Glutamatergic neuron (in vitro differentiated cells): ENCODE results near the gene ASB10. TPM values are rescaled to one million over a fixed set of nuclear protein-coding genes. Genes with fewer than 3 reads are reported as not detected.

ENCODE experiments used
- DNase-seq: peaks from one replicate; pipeline ENCODE4 v3.0.0; 2022
- H3K27ac Mint-ChIP-seq: one replicate; pipeline ENCODE4 v1.8.0; 2020; ENCODE audit warnings: mild to moderate bottlenecking, mixed read lengths, inconsistent platforms; ENCODE audit not compliant: unreplicated experiment
- H3K27me3 Mint-ChIP-seq: one replicate; pipeline ENCODE4 v1.8.0; 2020; ENCODE audit warnings: mild to moderate bottlenecking, moderate library complexity, mixed read lengths, inconsistent platforms; ENCODE audit not compliant: unreplicated experiment
- H3K36me3 Mint-ChIP-seq: one replicate; pipeline ENCODE4 v1.8.0; 2020; ENCODE audit warnings: mild to moderate bottlenecking, mixed read lengths, inconsistent platforms; ENCODE audit not compliant: unreplicated experiment
- H3K4me1 Mint-ChIP-seq: one replicate; pipeline ENCODE4 v1.8.0; 2020; ENCODE audit warnings: mild to moderate bottlenecking, low read depth, mixed read lengths, inconsistent platforms; ENCODE audit not compliant: unreplicated experiment
- H3K4me3 Mint-ChIP-seq: one replicate; pipeline ENCODE4 v1.8.0; 2020; ENCODE audit warnings: mild to moderate bottlenecking, mixed read lengths, inconsistent platforms; ENCODE audit not compliant: unreplicated experiment
- H3K9me3 Mint-ChIP-seq: one replicate; pipeline ENCODE4 v1.8.0; 2020; ENCODE audit warnings: mild to moderate bottlenecking, moderate library complexity, mixed read lengths, inconsistent platforms; ENCODE audit not compliant: unreplicated experiment
- CTCF ChIP-seq: fragments of 200-600 bp; sonication (generic); IDR thresholded peaks from one replicate; pipeline ENCODE4 v1.5.0; 2021; ENCODE audit not compliant: partially characterized antibody, unreplicated experiment
- total RNA-seq: library from RNA; stranded (reverse); fragmentation: NEBNext Ultra II Directional; extraction: Animal tissue kit (Norgen Biotek cat#: 25700); gene quantifications from one replicate; pipeline ENCODE4 v1.2.1, GENCODE V29; 2021; ENCODE audit not compliant: unreplicated experiment

Gene ASB10
- total RNA-seq, 1 donor from 2014 or later, result not detected

GRCh38 chr7:151148319-151149259, 38.5 kb downstream of the ASB10 start:
- no peak for DNase-seq
- Mint-ChIP-seq H3K9me3 (peaks cover 19% of the 10 kb centered on the region), H3K36me3 (no peaks in the 10 kb centered on the region), H3K27ac (no peak overlapping the region), H3K4me3 (no peak overlapping the region), H3K27me3 (peaks cover 7% of the 10 kb centered on the region), H3K4me1 (no peaks in the 10 kb centered on the region)
- TF ChIP-seq CTCF, result no peak

GRCh38 chr7:151146761-151147160, 40.3 kb downstream of the ASB10 start:
- Mint-ChIP-seq H3K4me3 (no peak overlapping the region), H3K36me3 (no peaks in the 10 kb centered on the region), H3K27ac (no peak overlapping the region), H3K4me1 (peaks cover 3% of the 10 kb centered on the region), H3K27me3 (peaks cover 14% of the 10 kb centered on the region), H3K9me3 (peaks cover 22% of the 10 kb centered on the region)
- TF ChIP-seq CTCF, result no peak
- DNase-seq, result no peak

GRCh38 chr7:151144387-151144786, 42.7 kb downstream of the ASB10 start:
- TF ChIP-seq CTCF, result no peak
- H3K36me3 Mint-ChIP-seq, result no peaks in the 10 kb centered on the region
- H3K9me3 Mint-ChIP-seq, result peaks cover 23% of the 10 kb centered on the region
- H3K4me1 Mint-ChIP-seq, result peaks cover 10% of the 10 kb centered on the region
- no peak overlapping the region for H3K4me3 Mint-ChIP-seq
- peaks cover 19% of the 10 kb centered on the region for H3K27me3 Mint-ChIP-seq
- DNase-seq, result no peak
- H3K27ac Mint-ChIP-seq, result no peak overlapping the region

- Mint-ChIP-seq H3K4me3 (no peak overlapping the region), H3K27ac (no peak overlapping the region), H3K27me3 (peaks cover 20% of the 10 kb centered on the region), H3K4me1 (peaks cover 14% of the 10 kb centered on the region), H3K36me3 (no peaks in the 10 kb centered on the region), H3K9me3 (peaks cover 26% of the 10 kb centered on the region)
- TF ChIP-seq CTCF, result no peak
- DNase-seq, result no peak
Measured at GRCh38 chr7:151143261-151144015, 43.6 kb downstream of the ASB10 start.
